H54 (cell line): Measurements from ENCODE around the gene TMEM131L.
"Not testable (repeated sequence)": the region's sequence is repeated elsewhere in the genome, so short reads cannot be mapped to it uniquely, and the experiment has no call there.

Source experiments
- DNase-seq: peaks from one replicate; pipeline ENCODE4 v3.0.0; 2011; ENCODE audit warnings: low spot score, mixed read lengths; ENCODE audit not compliant: insufficient read length
- FAIRE-seq: peaks from 3 replicates; lab custom pipeline; 2011; peaks lifted over from hg19 to GRCh38; lab: Jason Lieb, UNC
- POLR2A ChIP-seq: IDR thresholded peaks from 2 replicates; pipeline ENCODE4 v1.6.1; 2011; ENCODE audit warnings: low read depth, mild to moderate bottlenecking, low read length

The TMEM131L gene, protein sequence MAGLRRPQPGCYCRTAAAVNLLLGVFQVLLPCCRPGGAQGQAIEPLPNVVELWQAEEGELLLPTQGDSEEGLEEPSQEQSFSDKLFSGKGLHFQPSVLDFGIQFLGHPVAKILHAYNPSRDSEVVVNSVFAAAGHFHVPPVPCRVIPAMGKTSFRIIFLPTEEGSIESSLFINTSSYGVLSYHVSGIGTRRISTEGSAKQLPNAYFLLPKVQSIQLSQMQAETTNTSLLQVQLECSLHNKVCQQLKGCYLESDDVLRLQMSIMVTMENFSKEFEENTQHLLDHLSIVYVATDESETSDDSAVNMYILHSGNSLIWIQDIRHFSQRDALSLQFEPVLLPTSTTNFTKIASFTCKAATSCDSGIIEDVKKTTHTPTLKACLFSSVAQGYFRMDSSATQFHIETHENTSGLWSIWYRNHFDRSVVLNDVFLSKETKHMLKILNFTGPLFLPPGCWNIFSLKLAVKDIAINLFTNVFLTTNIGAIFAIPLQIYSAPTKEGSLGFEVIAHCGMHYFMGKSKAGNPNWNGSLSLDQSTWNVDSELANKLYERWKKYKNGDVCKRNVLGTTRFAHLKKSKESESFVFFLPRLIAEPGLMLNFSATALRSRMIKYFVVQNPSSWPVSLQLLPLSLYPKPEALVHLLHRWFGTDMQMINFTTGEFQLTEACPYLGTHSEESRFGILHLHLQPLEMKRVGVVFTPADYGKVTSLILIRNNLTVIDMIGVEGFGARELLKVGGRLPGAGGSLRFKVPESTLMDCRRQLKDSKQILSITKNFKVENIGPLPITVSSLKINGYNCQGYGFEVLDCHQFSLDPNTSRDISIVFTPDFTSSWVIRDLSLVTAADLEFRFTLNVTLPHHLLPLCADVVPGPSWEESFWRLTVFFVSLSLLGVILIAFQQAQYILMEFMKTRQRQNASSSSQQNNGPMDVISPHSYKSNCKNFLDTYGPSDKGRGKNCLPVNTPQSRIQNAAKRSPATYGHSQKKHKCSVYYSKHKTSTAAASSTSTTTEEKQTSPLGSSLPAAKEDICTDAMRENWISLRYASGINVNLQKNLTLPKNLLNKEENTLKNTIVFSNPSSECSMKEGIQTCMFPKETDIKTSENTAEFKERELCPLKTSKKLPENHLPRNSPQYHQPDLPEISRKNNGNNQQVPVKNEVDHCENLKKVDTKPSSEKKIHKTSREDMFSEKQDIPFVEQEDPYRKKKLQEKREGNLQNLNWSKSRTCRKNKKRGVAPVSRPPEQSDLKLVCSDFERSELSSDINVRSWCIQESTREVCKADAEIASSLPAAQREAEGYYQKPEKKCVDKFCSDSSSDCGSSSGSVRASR (N-terminal part only)

DNA sequence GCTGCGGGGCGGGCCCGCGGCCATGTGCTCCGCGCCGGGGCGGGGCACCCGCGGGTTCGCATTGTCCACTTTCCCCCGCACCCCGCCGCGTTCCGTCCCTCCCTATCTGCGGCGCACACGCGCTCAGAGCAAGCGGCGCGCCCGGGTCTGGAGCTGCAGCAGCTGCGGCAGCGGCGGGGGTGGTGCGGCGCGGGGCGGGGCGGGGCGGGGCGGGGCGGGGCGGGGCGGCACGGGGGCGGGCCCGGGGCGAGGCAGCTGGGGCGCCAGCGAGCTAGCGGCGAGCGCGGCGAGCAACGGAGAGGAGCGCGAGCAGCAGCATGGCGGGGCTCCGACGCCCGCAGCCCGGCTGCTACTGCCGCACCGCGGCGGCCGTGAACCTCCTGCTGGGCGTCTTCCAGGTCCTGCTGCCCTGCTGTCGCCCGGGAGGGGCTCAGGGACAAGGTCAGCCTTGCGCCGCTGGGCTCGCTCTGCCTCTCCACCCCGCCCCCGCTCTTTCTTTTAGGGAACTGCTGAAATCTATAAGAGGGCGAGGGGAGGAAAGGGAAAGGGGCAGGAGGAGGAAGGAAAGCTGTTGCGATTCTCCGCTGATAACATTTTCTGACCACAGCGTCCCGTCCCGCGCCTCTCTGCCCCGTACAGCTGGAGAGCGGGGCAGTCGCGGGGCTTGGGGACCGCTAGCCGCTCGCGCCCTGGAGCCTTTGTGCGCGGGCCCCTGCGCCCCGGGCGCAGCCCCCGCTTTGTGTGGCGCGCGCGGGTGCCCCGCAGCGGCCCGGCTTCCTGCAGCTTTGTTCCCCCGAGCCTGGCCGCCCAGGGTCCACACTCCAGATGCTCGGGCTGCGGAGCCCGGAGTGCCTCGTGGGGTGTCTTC lies at the start of gene TMEM131L:
Gene TMEM131L, plus strand, starts transcription at position 280 of the 868 bp plus-strand sequence. Its CDS starts 38 bp downstream, at position 318.
- TF ChIP-seq POLR2A = peak; percentile 76
- no peak for FAIRE-seq
- peak; percentile 43 for DNase-seq

DNA sequence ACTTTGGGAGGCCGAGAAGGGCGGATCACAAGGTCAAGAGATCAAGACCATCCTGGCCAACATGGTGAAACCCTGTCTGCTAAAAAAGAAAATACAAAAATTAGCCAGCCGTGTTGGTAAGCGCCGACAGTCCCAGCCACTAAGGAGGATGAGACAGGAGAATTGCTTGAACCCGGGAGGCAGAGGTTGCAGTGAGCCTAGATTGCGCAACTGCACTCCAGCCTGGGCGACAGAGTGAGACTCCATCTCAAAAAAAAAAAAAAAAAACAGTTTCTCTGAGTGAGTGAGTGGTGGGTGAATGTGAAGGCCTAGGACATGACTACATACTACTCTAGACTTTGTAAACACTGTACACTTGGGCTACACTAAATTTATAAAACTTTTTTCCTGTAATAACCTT lies 49.7 kb upstream of the TMEM131L start:
- DNase-seq, FAIRE-seq: not testable (repeated sequence)

DNA sequence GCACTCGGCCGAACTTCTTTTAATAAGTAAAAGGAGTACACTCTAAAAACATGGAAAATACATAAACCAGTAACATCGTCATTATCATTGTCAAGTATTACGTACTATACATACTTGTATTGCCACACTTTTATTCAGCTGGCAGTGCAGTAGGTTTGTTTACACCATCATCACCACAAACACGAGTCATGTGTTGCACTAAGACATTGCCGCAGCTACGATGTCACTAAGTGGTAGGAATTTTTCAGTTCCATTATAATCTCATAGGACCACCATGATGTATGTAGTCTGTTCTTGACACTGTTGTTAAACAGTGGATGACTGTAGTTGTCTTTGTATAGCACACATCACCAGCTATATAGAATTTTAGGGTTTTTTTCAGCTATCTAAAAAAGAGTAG lies 48.0 kb upstream of the TMEM131L start:
- FAIRE-seq (no peak), DNase-seq (no peak)
- TF ChIP-seq POLR2A = no peak

DNA sequence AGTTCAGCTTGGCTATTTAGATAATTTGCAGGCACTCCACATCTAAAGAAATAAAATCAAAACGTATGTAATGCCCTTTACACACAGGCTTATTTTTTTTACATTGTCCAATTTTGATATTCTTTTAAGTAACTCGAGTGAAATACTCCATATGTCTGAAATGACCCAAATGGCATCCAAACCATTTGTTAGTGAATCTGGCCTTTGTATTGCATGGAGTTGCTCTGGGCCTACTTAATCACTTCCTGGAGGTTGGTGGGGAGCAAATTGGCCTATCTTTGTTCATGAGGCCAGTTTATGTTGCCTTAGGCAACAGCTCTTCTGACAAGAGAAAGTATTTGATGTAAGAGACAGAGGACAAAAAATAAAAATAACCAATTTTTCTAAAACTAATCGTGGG lies 47.6 kb upstream of the TMEM131L start:
- FAIRE-seq (no peak), DNase-seq (no peak)
- no peak for TF ChIP-seq POLR2A

DNA sequence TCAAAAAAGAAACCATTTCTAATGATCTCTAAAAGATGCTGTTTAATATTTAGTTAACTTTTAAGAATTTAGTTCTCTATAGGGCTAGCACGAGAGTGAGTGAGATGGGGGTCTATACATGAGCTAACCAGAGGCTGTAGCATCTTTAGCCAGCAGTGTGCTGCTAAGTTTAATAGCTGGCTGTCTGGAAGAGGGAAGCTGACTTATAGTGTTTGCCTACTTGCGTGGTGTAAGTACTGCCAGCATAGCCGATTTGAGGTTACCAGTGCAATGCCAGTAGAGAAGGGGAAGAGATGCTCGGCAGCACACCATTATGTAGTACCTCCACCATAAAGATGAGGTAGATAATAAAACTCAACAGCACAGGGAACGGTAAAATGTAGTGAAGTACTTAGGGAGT lies 47.1 kb upstream of the TMEM131L start:
- no peak for TF ChIP-seq POLR2A
- no peak for DNase-seq
- FAIRE-seq = no peak

DNA sequence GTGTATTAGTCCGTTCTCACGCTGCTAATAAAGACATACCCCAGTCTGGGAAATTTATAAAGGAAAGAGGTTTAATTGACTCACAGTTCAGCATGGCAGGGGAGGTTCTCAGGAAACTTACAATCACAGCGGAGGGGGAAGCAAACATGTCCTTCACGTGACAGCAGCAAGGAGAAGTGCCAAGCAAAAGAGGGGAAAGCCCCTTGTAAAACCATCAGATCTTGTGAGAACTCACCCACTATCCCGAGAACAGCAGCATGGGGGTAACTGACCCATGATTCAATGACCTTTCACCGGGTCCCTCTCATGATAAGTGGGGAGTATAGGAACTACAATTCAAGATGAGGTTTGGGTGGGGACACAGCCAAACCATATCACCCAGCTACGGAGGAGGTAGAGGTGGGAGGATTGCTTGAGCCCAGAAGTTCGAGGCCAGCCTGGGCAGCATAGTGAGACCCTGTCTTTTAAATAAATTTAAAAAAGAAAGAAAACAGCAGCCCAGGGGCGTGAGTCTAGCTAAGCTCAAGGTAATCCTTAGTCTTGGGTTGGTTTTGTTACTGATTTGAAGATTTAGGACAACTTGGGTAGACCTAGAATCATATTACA lies 46.4 kb upstream of the TMEM131L start:
- FAIRE-seq = no peak
- no peak for DNase-seq
- no peak for TF ChIP-seq POLR2A

DNA sequence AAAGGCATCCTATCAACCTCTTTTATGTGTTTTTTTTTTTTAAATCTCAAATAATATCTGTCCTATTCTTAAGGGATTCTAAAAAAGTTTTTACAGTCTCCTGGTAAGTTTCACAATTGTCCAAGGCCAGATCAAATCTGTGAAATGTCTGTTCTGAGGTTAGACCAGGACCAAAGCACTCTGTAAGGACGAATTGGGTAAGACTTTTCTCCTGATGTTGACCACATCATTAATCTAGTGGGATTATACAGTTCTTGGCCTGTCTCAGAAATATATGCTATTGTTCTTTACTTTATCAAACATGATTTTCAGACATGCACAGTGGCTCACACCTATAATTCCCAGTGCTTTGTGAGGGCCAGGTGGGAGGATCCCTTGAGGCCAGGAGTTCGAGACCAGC lies 45.8 kb upstream of the TMEM131L start:
- DNase-seq = no peak
- TF ChIP-seq POLR2A = no peak
- no peak for FAIRE-seq

DNA sequence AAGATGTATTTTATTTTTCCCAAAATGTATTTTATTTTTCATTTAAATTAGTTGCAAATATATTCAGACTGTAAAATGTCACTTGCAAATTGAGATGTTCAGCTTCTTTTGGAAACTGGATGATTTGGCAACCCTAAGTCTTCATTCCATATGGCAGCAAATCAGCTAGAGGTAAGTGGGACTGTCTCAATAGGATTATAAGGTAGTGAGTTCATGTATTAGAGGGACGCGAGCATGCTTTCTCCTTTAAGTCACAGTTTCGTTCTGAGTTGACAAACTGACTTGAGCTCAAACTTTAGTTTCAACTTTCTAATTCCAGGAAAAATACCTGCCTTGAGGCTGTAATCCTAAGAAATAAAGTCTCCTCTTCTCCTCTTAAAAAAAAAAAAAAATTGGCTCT lies 44.2 kb upstream of the TMEM131L start:
- no peak for TF ChIP-seq POLR2A
- FAIRE-seq (no peak), DNase-seq (no peak)

DNA sequence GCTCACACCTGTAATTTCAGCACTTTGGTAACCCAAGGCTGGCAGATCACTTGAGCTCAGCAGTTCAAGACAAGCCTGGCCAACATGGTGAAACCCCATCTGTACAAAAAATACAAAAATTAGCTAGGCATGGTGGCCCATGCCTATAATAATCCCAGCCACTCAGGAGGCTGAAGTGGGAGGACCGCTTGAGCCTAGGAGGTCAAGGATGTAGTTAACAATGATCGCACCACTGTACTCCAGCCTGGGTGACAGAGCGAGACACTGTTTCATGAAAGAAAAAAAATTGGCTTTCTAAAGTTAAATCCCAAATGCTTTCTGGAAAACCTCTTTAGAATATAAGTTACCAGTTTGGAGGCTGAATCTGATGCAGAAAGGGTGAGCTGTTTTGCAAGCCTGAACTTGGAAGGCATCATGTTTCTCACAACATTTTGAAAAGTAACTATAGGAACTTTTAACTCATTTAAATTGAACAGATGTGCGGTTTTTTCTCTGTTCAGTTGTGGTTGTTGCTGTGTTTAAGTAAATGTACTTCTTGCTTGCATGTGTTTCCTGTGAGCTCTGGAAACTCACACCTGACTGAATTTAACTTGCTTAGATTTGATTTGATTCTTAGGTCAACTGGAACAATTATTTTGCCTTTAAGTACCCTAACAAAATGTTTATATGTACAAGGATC lies 39.8 kb upstream of the TMEM131L start:
- TF ChIP-seq POLR2A = no peak
- DNase-seq = no peak
- no peak for FAIRE-seq

DNA sequence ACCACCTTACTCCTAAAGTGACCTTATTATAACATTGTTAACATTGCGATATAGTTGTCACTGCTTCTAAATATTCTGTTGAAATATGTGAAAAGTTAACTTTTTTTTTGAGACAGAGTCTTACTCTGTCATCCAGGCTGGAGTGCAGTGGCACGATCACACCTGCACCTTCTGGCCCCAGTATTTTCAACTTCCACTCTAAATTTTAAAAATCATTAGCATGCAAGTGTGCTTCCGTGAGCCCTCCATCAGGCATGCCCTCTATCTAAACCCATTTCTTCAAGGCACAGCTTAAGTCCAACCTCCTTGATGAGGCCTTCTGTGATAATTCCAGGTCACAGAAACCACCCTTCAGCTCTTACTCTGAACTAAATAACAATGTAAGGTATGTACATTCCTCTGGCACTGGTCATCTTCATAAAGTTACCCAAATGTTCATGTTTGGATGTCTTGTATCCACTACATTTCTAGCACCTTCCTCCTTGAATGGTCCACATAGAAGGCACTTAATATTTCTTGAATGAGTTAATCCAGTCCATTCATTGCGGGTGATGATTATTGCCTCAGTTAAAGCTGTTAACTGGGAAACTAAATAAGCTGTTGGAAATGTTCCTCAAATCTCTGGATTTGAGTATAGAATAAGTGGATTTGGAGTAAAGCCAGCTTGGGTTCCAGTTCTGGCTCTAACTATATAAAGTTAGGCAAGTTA lies 38.6 kb upstream of the TMEM131L start:
- DNase-seq = no peak
- no peak for FAIRE-seq
- TF ChIP-seq POLR2A = no peak

DNA sequence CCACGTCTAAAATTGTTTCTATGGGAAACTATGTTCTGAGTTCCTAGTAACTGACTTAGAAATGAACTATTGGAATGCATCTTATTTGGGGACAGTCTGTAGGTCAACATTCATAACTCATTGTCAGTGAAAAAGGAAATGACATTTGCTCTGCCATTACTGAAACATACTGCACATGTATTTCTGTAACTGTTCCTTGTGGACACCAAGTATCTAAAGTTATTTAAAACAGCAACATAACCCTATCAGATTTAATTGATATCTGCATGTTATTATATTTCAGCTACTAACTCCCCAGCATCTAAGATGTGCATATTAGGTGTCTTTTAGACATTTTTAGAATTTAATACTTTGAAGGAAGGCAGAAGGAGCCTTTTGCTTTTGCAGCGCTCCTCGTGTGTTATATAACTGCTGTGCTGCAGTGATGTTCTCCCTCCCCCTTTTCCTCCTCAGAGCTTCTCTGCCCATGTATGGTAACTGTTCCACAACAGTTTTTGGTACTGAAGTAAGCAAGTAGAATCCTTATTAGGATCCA lies 37.2 kb upstream of the TMEM131L start:
- DNase-seq = no peak
- no peak for TF ChIP-seq POLR2A
- no peak for FAIRE-seq
